Activated naive CD8-positive, alpha-beta T cell treated with anti-CD3 and anti-CD28 coated beads, Interleukin-2, amount 10 ng/mL, durations not matched to agents 7 days and 5 days (primary cell): ENCODE data around the gene USP2. TPM values are rescaled to one million over a fixed set of nuclear protein-coding genes. Genes with fewer than 3 reads are reported as not detected.
"Not testable (repeated sequence)": the region's sequence is repeated elsewhere in the genome, so short reads cannot be mapped to it uniquely, and the experiment has no call there.

Source experiments
- ATAC-seq: fragments of 150-1000 bp; cut with Tn5 transposase; one replicate; pipeline ENCODE4 v1.10.0; 2021; ENCODE audit warnings: low read depth, moderate library complexity
- POLR2A ChIA-PET: fragments of 350-600 bp; sonication (Branson Sonifier 250); formaldehyde crosslinking; loops from one replicate; lab custom pipeline; 2021; ENCODE audit warnings: antibody characterized with exemption; lab: Charles Lee
- DNase-seq: peaks from one replicate; pipeline ENCODE4 v3.0.0; 2021
- H3K27ac Mint-ChIP-seq: one replicate; pipeline ENCODE4 v1.8.0; 2022; ENCODE audit warnings: mild to moderate bottlenecking, mixed read lengths
- H3K27me3 Mint-ChIP-seq: one replicate; pipeline ENCODE4 v1.8.0; 2022; ENCODE audit warnings: mild to moderate bottlenecking, moderate library complexity, mixed read lengths
- H3K36me3 Mint-ChIP-seq: one replicate; pipeline ENCODE4 v1.8.0; 2021; ENCODE audit warnings: mild to moderate bottlenecking, mixed read lengths
- H3K4me1 Mint-ChIP-seq: one replicate; pipeline ENCODE4 v1.8.0; 2021; ENCODE audit warnings: mixed read lengths
- H3K4me3 Mint-ChIP-seq: one replicate; pipeline ENCODE4 v1.8.0; 2022; ENCODE audit warnings: mild to moderate bottlenecking, moderate library complexity, mixed read lengths
- H3K9me3 Mint-ChIP-seq: one replicate; pipeline ENCODE4 v1.8.0; 2021; ENCODE audit warnings: mixed read lengths
- total RNA-seq, 2 experiments: library from RNA; stranded (reverse); gene quantifications; one replicate each; pipeline ENCODE4 v1.2.3, GENCODE V29; 2021

The USP2 gene
- total RNA-seq, 2 experiments from 2014 or later: 0.62 to 0.83 TPM

- POLR2A ChIA-PET: no interaction called here
- H3K9me3 Mint-ChIP-seq: peaks cover 14% of the 10 kb centered on the region
- H3K4me3 Mint-ChIP-seq: no peak overlapping the region
- H3K36me3 Mint-ChIP-seq: no peaks in the 10 kb centered on the region
- no peaks in the 10 kb centered on the region for H3K4me1 Mint-ChIP-seq
- no peak overlapping the region for H3K27ac Mint-ChIP-seq
- no peak for DNase-seq
- peaks cover 9% of the 10 kb centered on the region for H3K27me3 Mint-ChIP-seq
- ATAC-seq: no peak
These were observed 21.5 kb upstream of the USP2 start for GRCh38 chr11:119403021-119403420.

GRCh38 chr11:119402470-119402869 is 21.0 kb upstream of the USP2 start:
- no peak overlapping the region for H3K27ac Mint-ChIP-seq
- ATAC-seq: no peak
- DNase-seq: no peak
- POLR2A ChIA-PET: no interaction called here
- H3K9me3 Mint-ChIP-seq: peaks cover 19% of the 10 kb centered on the region
- H3K4me3 Mint-ChIP-seq: no peak overlapping the region
- H3K27me3 Mint-ChIP-seq: peaks cover 12% of the 10 kb centered on the region
- H3K36me3 Mint-ChIP-seq: no peaks in the 10 kb centered on the region
- no peaks in the 10 kb centered on the region for H3K4me1 Mint-ChIP-seq

DNA sequence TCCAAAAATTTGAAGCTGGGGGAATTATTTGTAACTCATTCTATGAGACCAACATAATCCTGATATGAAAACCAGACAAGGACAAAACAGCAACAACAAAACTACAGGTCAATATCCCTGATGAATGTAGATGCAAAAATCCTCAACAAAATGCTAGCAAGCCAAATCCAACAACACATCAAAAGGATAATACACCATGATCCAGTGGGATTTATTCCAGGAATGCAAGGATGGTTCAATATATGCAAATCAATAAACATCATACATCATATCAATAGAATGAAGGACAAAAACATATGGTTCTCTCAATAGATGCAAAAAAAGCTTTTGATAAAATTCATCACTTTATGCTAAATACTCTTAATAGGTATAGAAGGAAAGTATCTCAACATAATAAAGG is 19.4 kb upstream of the USP2 start:
- no peaks in the 10 kb centered on the region for H3K36me3 Mint-ChIP-seq
- peaks cover 21% of the 10 kb centered on the region for H3K9me3 Mint-ChIP-seq
- no peak for DNase-seq
- no peak for ATAC-seq
- no peaks in the 10 kb centered on the region for H3K4me1 Mint-ChIP-seq
- POLR2A ChIA-PET: no interaction called here
- H3K27ac Mint-ChIP-seq: no peak overlapping the region
- peaks cover 12% of the 10 kb centered on the region for H3K27me3 Mint-ChIP-seq
- no peak overlapping the region for H3K4me3 Mint-ChIP-seq

DNA sequence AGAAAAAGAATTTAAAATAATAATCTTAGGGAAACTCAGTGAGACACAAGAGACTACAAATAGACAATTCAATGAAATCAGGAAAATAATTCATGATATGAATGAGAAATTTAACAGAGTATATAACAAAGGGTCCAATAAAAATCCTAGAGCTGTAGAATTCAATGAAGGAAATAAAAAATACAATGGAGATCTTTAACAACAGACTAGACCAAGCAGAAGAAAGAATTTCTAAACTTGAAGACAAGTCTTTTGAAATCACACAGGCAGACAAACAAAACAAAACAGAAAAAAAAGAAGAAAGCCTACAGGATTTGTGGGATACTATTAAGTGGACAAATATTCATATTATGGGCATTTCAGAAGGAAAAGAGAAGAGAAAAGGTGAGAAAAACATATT is 16.2 kb upstream of the USP2 start:
- POLR2A ChIA-PET: no interaction called here
- H3K4me3 Mint-ChIP-seq: no peak overlapping the region
- no peak overlapping the region for H3K27ac Mint-ChIP-seq
- ATAC-seq: no peak
- H3K36me3 Mint-ChIP-seq: no peaks in the 10 kb centered on the region
- peaks cover 10% of the 10 kb centered on the region for H3K27me3 Mint-ChIP-seq
- no peaks in the 10 kb centered on the region for H3K4me1 Mint-ChIP-seq
- H3K9me3 Mint-ChIP-seq: peaks cover 21% of the 10 kb centered on the region
- DNase-seq: no peak

GRCh38 chr11:119396835-119397234 is 15.3 kb upstream of the USP2 start:
- no peak overlapping the region for H3K27ac Mint-ChIP-seq
- ATAC-seq (no peak), DNase-seq (no peak)
- no peaks in the 10 kb centered on the region for H3K4me1 Mint-ChIP-seq
- H3K27me3 Mint-ChIP-seq: peaks cover 10% of the 10 kb centered on the region
- peaks cover 18% of the 10 kb centered on the region for H3K9me3 Mint-ChIP-seq
- no peaks in the 10 kb centered on the region for H3K36me3 Mint-ChIP-seq
- no peak overlapping the region for H3K4me3 Mint-ChIP-seq
- POLR2A ChIA-PET: no interaction called here

- DNase-seq (no peak), ATAC-seq (no peak)
- H3K9me3 Mint-ChIP-seq: no peaks in the 10 kb centered on the region
- H3K4me1 Mint-ChIP-seq: no peaks in the 10 kb centered on the region
- POLR2A ChIA-PET: no interaction called here
- H3K27ac Mint-ChIP-seq: no peak overlapping the region
- no peaks in the 10 kb centered on the region for H3K36me3 Mint-ChIP-seq
- peaks cover 9% of the 10 kb centered on the region for H3K27me3 Mint-ChIP-seq
- H3K4me3 Mint-ChIP-seq: no peak overlapping the region
These were observed 9.8 kb upstream of the USP2 start for GRCh38 chr11:119391275-119391674.

DNA sequence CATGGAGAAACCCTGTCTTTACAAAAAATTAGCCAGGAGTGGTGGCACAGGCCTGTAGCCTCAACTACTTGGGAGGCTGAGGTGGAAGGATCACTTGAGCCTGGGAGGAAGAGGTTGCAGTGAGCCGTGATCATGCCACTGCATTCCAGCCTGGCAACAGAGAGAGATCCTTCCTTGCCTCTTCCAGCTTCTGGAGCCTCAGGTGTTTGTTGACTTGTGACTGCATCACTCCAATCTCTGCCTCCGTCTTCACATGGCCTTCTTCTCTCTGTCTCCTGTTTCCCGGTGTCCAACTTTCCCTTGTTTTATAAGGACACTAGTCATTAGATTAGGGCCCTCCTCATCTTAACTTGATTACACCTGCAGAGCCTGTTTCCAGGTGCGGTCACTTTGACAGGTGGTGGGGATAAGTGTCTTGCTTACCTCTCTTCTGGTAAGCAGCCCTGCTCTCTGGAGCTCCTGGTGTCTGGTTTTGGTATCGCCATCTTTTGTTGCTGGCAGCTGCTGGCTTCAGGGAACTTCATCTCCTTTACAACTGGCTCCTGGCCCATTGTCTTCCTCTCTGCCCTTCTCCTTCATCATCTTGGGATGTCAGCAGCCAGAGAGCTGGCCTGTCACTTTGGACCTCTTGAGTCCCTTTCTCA is 8.2 kb upstream of the USP2 start:
- ATAC-seq: no peak
- Mint-ChIP-seq H3K36me3 (no peaks in the 10 kb centered on the region), H3K4me3 (no peak overlapping the region)

DNA sequence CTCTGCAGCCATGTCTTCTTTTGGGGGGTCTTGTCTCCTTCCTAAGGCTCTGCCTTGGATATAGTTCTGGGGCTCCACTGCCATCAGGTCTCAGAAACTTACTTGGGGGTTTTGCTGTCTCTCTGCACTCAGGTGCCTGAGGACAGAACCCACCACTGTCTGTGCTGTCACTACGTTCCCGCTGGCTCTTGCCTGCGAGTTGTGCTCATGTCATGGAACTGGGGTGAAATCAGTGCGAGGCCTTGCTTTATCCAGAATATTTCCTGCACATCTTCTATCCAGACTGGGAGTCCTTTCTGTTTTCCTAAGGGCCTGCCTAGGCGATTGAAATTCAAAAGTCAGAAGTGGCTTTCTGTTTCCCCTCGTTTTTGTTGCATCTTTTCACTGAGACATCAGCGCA is 6.6 kb upstream of the USP2 start:
- ATAC-seq (no peak), DNase-seq (no peak)
- Mint-ChIP-seq H3K9me3 (no peaks in the 10 kb centered on the region), H3K27me3 (peaks cover 7% of the 10 kb centered on the region), H3K4me3 (no peak overlapping the region), H3K27ac (no peak overlapping the region), H3K4me1 (no peaks in the 10 kb centered on the region), H3K36me3 (no peaks in the 10 kb centered on the region)
- POLR2A ChIA-PET: no interaction called here

More for the DNA sequence above, 8.2 kb upstream of the USP2 start:
- Mint-ChIP-seq H3K27ac (no peak overlapping the region), H3K27me3 (peaks cover 7% of the 10 kb centered on the region), H3K9me3 (no peaks in the 10 kb centered on the region), H3K4me1 (no peaks in the 10 kb centered on the region)
- POLR2A ChIA-PET: no interaction called here
- no peak for DNase-seq

- Mint-ChIP-seq H3K9me3 (no peaks in the 10 kb centered on the region), H3K4me3 (no peak overlapping the region), H3K27ac (no peak overlapping the region), H3K36me3 (no peaks in the 10 kb centered on the region), H3K27me3 (peaks cover 9% of the 10 kb centered on the region), H3K4me1 (peaks cover 12% of the 10 kb centered on the region)
- POLR2A ChIA-PET: no interaction called here
- DNase-seq (no peak), ATAC-seq (no peak)
These were observed 2.8 kb upstream of the USP2 start for GRCh38 chr11:119384332-119384731.

- H3K4me3 Mint-ChIP-seq, DNase-seq, H3K27me3 Mint-ChIP-seq, H3K27ac Mint-ChIP-seq, ATAC-seq, H3K36me3 Mint-ChIP-seq, POLR2A ChIA-PET, H3K9me3 Mint-ChIP-seq: not testable (repeated sequence)
- peaks cover 15% of the 10 kb centered on the region for H3K4me1 Mint-ChIP-seq
These were observed 1.0 kb upstream of the USP2 start for GRCh38 chr11:119382513-119382912.

- Mint-ChIP-seq H3K27ac (no peak overlapping the region), H3K27me3 (peaks cover 9% of the 10 kb centered on the region), H3K4me3 (no peak overlapping the region), H3K4me1 (peaks cover 16% of the 10 kb centered on the region), H3K36me3 (no peaks in the 10 kb centered on the region), H3K9me3 (no peaks in the 10 kb centered on the region)
- DNase-seq (no peak), ATAC-seq (no peak)
- POLR2A ChIA-PET: no interaction called here
These were observed 611 bp upstream of the USP2 start for GRCh38 chr11:119382101-119382500.

- H3K4me3 Mint-ChIP-seq: no peak overlapping the region
- no peak for DNase-seq
- POLR2A ChIA-PET: interaction anchor here (0.6 to 1.2 kb wide), 2 partner anchors 16 to 438 kb away, joined by 3 to 4 read pairs; no protein-coding TSS in a partner anchor
- peaks cover 19% of the 10 kb centered on the region for H3K4me1 Mint-ChIP-seq
- ATAC-seq: no peak
- no peaks in the 10 kb centered on the region for H3K9me3 Mint-ChIP-seq
- no peaks in the 10 kb centered on the region for H3K36me3 Mint-ChIP-seq
- no peak overlapping the region for H3K27ac Mint-ChIP-seq
- H3K27me3 Mint-ChIP-seq: peaks cover 11% of the 10 kb centered on the region
These were observed 686 bp downstream of the USP2 start for GRCh38 chr11:119380827-119381180.

- no peaks in the 10 kb centered on the region for H3K36me3 Mint-ChIP-seq
- DNase-seq (no peak), ATAC-seq (no peak)
- H3K27ac Mint-ChIP-seq: no peak overlapping the region
- peaks cover 11% of the 10 kb centered on the region for H3K27me3 Mint-ChIP-seq
- POLR2A ChIA-PET: interaction anchor here (0.6 kb wide), 1 partner anchor 437 kb away, joined by 3 read pairs; no protein-coding TSS in a partner anchor
- H3K4me1 Mint-ChIP-seq: peaks cover 19% of the 10 kb centered on the region
- no peaks in the 10 kb centered on the region for H3K9me3 Mint-ChIP-seq
- H3K4me3 Mint-ChIP-seq: no peak overlapping the region
These were observed 1.2 kb downstream of the USP2 start for GRCh38 chr11:119380160-119380826.

DNA sequence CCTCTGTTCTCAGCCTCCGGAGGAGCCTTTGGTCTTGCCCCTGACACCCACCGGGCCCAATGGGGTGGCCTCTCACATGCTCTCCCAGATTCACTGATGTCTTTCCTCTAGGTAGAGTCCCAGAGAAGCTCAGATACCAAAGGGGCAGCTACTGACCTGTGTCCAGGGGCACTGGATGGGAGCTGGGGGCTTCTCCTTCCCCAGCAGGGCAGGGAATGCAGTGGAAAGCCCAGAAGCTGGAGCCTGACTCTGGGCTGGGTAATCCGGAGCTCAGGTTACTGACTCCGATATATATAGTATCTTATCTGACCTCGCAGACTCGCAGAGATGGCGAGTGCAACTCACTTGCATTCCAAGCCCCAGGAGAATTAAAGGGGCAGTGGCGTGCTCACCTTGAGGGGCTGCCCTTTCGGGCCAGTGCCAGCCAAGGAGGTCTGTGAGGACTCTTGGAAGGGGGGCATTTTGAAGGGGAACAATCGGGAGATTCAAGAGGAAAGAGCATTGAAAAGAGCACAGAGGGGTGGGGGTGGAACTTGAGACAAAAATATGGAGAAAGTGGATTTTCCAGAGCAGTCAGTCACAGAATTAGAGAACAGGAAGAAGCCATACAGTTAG is 2.5 kb downstream of the USP2 start:
- H3K4me3 Mint-ChIP-seq: no peak overlapping the region
- POLR2A ChIA-PET: no interaction called here
- H3K9me3 Mint-ChIP-seq: no peaks in the 10 kb centered on the region
- DNase-seq: no peak
- H3K27me3 Mint-ChIP-seq: peaks cover 11% of the 10 kb centered on the region
- H3K36me3 Mint-ChIP-seq: no peaks in the 10 kb centered on the region
- no peak overlapping the region for H3K27ac Mint-ChIP-seq
- no peak for ATAC-seq
- peaks cover 22% of the 10 kb centered on the region for H3K4me1 Mint-ChIP-seq
